ENCODE measurements around the gene HYAL1.

- TF ChIP-seq, protein P1, sequence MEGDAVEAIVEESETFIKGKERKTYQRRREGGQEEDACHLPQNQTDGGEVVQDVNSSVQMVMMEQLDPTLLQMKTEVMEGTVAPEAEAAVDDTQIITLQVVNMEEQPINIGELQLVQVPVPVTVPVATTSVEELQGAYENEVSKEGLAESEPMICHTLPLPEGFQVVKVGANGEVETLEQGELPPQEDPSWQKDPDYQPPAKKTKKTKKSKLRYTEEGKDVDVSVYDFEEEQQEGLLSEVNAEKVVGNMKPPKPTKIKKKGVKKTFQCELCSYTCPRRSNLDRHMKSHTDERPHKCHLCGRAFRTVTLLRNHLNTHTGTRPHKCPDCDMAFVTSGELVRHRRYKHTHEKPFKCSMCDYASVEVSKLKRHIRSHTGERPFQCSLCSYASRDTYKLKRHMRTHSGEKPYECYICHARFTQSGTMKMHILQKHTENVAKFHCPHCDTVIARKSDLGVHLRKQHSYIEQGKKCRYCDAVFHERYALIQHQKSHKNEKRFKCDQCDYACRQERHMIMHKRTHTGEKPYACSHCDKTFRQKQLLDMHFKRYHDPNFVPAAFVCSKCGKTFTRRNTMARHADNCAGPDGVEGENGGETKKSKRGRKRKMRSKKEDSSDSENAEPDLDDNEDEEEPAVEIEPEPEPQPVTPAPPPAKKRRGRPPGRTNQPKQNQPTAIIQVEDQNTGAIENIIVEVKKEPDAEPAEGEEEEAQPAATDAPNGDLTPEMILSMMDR (IDR thresholded peaks at IDR 0.05) = no peak
- no peak for TF ChIP-seq POLR2A (IDR thresholded peaks at IDR 0.05)
Observed at GRCh38 chr3:50341996-50342650, 38.7 kb upstream of the HYAL1 start.
